HG03521 (cell line): ENCODE results near the gene PAQR8.

Experiments used
- ATAC-seq: cut with Tn5 transposase; IDR thresholded peaks from one replicate; pipeline ENCODE4 v1.9.1; 2021; ENCODE audit warnings: mild to moderate bottlenecking, moderate library complexity; ENCODE audit not compliant: unreplicated experiment

Gene PAQR8

GRCh38 chr6:52457096-52457495 is 95.1 kb downstream of the PAQR8 start:
- ATAC-seq = no peak
